GM12801 (cell line): ENCODE data around the gene ADK.

Source experiments
- TF ChIP-seq, protein P1 (sequence below): IDR thresholded peaks from one replicate; pipeline ENCODE4 v1.5.1; 2011; ENCODE audit warnings: control low read depth; ENCODE audit not compliant: insufficient read length; ENCODE audit errors: extremely low read depth

The ADK gene

DNA sequence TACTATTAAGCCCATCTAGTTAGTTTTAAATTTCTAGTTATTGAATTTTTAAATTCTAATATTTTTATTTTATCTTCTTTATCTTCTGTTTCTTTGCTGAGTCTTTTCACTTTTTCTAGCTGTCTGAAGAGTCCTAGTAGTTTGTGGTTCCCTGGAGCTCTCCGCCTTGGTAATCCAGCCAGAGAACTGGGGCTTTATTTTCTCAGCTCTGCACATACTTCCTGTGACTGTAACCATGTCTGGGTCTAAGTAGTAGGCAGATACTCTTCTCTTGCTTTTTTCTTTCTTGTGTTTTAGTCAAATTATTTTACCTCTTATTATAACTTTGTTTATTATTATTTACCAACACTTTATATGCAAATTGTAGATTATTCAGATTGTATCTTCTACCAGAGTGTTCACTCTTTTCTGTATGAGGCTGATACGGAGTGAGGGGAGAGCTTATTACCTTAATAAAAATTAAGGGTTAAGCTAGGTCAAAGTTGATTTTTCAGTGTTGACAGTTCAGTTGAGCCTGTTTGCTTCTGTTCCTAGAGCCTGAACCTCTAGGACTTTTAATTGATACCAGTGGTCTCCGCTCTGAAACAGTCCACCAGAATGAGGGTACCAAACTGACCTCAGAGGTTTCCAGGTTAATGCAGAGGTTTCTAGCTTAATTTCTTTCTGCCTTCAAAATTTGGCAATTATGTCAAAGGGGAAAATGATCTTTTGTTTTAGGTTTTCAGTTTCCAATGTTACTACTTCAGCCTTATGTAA lies 155.4 kb downstream of the ADK start:
- TF ChIP-seq, protein P1, sequence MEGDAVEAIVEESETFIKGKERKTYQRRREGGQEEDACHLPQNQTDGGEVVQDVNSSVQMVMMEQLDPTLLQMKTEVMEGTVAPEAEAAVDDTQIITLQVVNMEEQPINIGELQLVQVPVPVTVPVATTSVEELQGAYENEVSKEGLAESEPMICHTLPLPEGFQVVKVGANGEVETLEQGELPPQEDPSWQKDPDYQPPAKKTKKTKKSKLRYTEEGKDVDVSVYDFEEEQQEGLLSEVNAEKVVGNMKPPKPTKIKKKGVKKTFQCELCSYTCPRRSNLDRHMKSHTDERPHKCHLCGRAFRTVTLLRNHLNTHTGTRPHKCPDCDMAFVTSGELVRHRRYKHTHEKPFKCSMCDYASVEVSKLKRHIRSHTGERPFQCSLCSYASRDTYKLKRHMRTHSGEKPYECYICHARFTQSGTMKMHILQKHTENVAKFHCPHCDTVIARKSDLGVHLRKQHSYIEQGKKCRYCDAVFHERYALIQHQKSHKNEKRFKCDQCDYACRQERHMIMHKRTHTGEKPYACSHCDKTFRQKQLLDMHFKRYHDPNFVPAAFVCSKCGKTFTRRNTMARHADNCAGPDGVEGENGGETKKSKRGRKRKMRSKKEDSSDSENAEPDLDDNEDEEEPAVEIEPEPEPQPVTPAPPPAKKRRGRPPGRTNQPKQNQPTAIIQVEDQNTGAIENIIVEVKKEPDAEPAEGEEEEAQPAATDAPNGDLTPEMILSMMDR, result no peak

DNA sequence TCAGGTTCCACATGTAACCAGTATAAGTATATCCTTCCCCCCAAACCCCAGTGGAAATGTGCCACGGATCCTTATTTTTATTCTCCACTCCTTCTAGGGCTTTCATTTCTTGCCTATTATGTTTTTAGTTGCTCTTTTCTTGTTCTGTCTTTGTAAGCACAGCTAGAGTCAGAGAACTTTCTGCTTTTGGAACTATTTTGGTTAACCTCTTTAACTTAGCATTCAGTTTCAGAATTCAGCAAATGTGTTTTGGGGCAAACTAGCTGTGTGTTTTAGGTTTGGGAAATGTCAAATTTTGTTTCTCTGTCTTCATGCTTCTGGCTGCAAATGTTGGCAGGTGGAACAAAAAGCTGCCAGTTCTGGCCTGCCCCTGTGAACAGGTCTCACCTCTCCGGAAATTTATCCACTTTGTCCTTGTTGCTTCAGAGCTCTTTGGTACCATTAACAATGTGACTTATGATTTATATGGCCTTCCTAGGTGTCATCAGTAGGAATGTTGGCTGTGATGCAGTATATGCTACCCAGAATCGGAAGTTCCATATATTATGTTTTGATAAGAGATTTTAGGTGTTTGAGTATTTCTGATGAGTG lies 156.1 kb downstream of the ADK start:
- TF ChIP-seq, protein P1, result no peak

GRCh38 chr10:74310652-74311257 lies 159.7 kb downstream of the ADK start:
- TF ChIP-seq, protein P1, result no peak

DNA sequence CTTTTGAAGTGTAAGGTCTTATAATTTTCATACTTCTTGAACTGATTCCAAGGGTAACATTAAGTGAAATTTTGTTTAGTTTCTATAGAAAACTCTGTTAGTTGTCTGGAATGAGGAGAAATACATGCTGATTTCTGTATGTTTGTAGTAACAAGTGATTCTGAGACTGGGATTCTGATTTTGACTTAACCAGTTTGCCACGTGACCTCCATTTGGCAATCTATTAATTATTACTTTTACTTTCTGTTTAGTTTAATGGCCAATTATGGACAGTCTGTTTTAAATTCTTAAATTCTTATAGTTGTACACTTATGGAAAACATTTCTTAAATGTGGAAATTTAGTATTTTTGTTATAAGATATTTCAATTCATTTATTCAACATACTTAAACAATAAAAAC lies 163.1 kb downstream of the ADK start:
- TF ChIP-seq, protein P1, result no peak

GRCh38 chr10:74320026-74320425 lies 169.0 kb downstream of the ADK start:
- TF ChIP-seq, protein P1, result no peak

GRCh38 chr10:74320717-74321116 lies 169.7 kb downstream of the ADK start:
- TF ChIP-seq, protein P1, result no peak

DNA sequence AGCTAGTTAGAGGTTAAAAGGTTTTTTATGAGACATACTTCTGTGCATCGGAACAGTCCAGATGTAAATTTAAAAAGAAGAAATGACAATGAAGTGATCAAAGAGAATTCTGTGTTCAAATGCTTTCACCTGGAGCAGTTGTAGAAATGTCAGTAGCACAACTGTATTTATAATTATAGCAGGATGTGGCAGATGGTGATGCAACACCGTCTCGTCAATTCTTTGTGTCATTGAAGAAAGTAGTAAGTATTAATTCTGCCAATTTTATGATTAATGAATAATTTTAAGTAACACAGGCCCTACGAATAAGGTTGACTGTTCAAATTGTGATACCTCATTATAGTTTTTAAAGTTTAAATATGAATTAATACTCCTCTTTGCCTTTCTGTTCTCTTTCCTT lies 171.1 kb downstream of the ADK start:
- TF ChIP-seq, protein P1, result no peak
